ENCODE measurements around the gene EPYC.

DNA sequence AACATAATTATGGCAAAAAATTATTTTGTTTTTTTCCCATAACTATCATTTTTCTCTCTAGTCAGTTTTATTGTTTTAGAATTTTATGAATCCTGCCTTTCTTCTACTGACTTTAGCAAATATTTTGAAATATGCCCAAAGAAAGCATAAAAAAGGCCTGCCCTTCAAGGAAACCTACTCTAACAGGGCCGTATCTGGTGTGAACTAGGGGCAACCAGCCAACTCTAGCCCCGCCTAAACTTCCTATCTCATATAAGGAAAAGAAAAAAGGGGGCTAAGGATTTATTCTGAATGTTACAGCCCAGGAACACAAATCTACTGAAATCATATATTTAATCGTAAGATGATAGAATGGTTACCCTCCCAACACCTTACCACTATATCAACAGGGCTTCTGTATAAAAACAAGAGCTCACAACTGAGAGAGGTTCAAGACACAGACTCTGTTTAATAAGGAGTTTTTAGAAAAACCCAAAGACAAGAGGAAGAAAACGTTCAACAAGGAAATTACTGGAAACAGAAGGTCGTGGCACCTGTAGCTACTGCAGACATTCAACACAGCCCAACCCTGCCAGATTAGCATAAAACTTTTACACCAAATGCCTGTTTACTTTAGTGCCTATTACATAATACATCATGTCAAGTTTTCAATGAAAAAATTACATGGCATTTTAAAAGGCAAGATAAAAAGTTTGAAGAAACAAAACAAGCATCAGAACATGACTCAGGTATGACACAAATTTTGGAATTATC, 12.9 kb upstream of the EPYC start:
- TF ChIP-seq ZNF274 (IDR thresholded peaks at IDR 0.05; ENCODE audit: low read length) (no peak), ZNF274 (tag by site-specific recombination; IDR thresholded peaks at IDR 0.05; ENCODE audit: borderline replicate concordance) (no peak), KLF1 (tag by site-specific recombination; IDR thresholded peaks at IDR 0.05) (no peak), PRDM1 (tag by site-specific recombination; IDR thresholded peaks at IDR 0.05) (no peak), ZNF146 (tag by site-specific recombination; IDR thresholded peaks at IDR 0.05) (no peak)
- TF ChIP-seq, protein P1, sequence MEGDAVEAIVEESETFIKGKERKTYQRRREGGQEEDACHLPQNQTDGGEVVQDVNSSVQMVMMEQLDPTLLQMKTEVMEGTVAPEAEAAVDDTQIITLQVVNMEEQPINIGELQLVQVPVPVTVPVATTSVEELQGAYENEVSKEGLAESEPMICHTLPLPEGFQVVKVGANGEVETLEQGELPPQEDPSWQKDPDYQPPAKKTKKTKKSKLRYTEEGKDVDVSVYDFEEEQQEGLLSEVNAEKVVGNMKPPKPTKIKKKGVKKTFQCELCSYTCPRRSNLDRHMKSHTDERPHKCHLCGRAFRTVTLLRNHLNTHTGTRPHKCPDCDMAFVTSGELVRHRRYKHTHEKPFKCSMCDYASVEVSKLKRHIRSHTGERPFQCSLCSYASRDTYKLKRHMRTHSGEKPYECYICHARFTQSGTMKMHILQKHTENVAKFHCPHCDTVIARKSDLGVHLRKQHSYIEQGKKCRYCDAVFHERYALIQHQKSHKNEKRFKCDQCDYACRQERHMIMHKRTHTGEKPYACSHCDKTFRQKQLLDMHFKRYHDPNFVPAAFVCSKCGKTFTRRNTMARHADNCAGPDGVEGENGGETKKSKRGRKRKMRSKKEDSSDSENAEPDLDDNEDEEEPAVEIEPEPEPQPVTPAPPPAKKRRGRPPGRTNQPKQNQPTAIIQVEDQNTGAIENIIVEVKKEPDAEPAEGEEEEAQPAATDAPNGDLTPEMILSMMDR (tag by site-specific recombination; IDR thresholded peaks at IDR 0.05) = no peak

Measured in HEK293 (cell line).